ENCODE data around the gene GTF3C5.

GTF3C5 gene

DNA sequence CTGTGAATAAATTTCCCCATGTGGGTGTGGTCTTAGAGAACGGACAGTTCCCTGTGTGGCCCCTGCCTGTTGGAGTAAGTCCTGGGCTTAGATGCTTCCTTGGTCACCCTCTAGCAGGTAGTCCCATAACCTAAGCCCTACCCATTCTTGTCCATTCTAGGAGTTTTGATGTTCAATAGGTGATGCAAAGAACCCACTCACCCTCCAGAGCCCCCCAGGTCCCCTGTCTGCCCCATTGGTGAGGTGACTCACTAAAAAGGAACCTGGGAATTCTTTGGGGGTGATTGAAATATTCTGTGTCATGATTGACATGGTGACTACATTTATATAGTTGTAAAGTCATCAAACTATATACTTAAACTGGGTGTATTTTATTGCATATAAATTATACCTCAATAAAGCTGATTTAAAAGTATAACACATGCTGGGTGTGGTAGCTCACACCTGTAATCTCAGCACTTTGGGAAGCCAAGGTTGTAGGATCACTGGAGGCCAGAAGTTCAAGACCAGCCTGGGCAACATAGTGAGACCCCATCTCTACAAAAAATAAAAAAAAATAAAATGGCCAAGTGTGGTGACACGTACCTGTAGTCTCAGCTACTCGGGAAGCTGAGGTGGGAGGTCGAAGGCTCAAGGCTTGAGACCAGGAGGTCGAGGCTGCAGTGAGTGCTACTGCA, 20.8 kb upstream of the GTF3C5 start:
- in situ Hi-C loops (cut with MboI; ENCODE audit: low sequenced_read_pairs, unreplicated experiment), result no loop called here
- TF ChIP-seq, protein P1, sequence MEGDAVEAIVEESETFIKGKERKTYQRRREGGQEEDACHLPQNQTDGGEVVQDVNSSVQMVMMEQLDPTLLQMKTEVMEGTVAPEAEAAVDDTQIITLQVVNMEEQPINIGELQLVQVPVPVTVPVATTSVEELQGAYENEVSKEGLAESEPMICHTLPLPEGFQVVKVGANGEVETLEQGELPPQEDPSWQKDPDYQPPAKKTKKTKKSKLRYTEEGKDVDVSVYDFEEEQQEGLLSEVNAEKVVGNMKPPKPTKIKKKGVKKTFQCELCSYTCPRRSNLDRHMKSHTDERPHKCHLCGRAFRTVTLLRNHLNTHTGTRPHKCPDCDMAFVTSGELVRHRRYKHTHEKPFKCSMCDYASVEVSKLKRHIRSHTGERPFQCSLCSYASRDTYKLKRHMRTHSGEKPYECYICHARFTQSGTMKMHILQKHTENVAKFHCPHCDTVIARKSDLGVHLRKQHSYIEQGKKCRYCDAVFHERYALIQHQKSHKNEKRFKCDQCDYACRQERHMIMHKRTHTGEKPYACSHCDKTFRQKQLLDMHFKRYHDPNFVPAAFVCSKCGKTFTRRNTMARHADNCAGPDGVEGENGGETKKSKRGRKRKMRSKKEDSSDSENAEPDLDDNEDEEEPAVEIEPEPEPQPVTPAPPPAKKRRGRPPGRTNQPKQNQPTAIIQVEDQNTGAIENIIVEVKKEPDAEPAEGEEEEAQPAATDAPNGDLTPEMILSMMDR (IDR thresholded peaks at IDR 0.05; ENCODE audit: borderline replicate concordance, control extremely low read depth, extremely low read depth, insufficient read depth, missing control alignments), result no peak

DNA sequence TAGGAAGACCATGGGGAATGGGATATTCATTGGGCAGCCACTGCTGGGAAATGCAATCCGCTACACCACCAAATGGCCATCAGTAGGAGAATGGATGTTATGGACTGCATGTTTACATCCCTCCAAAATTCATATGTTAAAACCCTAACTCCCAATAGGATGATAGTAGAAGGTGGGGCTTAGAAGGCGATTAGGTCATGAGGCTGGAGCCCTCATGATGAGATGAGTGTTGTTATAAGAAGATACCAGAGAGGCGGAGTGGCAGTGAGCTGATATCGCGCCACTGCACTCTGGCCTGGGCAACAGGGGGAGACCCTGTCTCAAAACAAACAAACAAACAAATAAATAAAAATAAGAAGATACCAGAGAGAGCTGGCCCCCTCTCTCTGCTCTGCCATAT, 16.1 kb upstream of the GTF3C5 start:
- TF ChIP-seq, protein P1 (IDR thresholded peaks at IDR 0.05; ENCODE audit: borderline replicate concordance, control extremely low read depth, extremely low read depth, insufficient read depth, missing control alignments), result no peak
- no peak for DNase-seq (ENCODE audit: low spot score)
- in situ Hi-C loops (cut with MboI; ENCODE audit: low sequenced_read_pairs, unreplicated experiment), result no loop called here

More for the DNA sequence above, 20.8 kb upstream of the GTF3C5 start:
- no peak for DNase-seq (ENCODE audit: low spot score)

DNA sequence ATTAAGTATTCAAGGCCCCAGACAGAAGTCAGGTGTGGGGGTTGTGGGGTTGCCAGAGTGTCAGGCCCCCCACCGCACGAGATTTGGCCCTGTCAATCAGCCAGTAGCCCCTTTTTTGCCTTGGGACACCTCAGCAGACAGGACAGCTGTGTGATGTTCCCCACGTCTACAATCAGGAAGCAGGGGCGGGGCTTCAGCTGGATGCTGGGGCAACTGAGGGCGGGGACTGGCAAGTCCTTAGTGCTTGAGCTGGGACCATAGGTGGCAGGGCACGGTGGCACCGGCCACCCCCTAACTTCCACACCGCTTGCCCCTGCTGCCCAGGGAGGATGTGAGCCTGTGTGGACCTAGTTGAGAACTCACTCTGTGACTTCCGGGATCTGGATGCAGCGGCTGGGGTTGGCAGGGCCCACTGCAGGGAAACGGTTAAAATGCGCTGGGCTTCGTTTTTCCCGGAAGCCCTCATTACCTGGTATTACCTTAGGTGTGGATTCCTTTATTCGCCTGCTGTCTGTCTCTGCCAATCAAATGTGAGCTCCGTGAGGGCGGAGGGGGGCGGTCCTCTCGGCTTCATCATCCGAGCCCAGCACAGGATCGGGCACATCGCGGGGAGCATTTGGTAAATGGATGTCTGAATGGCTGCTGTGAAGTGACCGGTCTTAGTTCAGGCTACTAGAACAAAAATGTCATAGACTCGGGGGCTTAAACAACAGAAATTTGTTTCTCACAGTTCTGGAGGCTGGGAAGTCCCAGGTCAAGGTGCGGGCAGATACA, 7.5 kb upstream of the GTF3C5 start:
- in situ Hi-C loops (cut with MboI; ENCODE audit: low sequenced_read_pairs, unreplicated experiment), result no loop called here
- TF ChIP-seq, protein P1 (IDR thresholded peaks at IDR 0.05; ENCODE audit: borderline replicate concordance, control extremely low read depth, extremely low read depth, insufficient read depth, missing control alignments), result no peak
- DNase-seq (ENCODE audit: low spot score), result no peak

DNA sequence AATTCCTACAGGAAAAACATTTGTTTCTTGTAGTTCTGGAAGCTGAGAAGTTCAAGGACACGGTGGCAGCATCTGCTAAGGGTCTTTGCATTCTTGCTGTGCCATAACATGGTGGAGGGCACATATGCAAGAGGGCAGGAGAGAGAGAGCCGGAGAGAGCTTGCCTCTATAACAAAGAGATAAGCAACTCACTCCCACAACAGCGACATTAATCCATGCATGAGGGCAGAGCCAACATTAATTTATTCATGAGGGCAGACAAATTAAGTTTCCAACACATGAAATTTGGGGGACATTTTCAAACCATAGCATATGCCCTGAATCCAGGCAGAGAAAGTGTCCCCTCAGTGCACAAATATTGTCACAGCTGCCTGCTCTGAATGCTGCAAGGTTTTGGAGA, 4.4 kb upstream of the GTF3C5 start:
- DNase-seq (ENCODE audit: low spot score), result no peak
- TF ChIP-seq, protein P1 (IDR thresholded peaks at IDR 0.05; ENCODE audit: borderline replicate concordance, control extremely low read depth, extremely low read depth, insufficient read depth, missing control alignments), result no peak
- in situ Hi-C loops (cut with MboI; ENCODE audit: low sequenced_read_pairs, unreplicated experiment), result no loop called here

DNA sequence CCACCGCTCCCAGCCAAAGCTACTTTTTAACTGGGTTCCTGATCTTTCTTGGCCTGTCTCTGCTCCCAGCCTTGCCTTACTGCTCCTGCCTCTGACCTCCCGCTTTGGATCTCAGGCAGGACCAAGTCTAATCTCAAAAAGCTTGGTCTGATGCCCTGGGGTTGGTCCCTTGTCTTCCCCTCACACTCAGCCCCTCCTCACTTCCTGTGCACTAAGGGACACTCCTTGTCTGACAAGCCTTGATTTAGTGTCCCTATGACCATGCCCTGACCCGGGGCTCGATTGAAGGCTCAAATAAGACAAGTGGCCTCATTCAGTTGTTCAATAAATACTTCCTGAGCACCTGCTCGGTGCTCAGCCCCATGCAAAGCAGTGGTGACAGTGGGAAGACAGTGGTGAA, 3.7 kb upstream of the GTF3C5 start:
- DNase-seq (ENCODE audit: low spot score), result no peak
- in situ Hi-C loops (cut with MboI; ENCODE audit: low sequenced_read_pairs, unreplicated experiment), result no loop called here
- TF ChIP-seq, protein P1 (IDR thresholded peaks at IDR 0.05; ENCODE audit: borderline replicate concordance, control extremely low read depth, extremely low read depth, insufficient read depth, missing control alignments), result no peak

DNA sequence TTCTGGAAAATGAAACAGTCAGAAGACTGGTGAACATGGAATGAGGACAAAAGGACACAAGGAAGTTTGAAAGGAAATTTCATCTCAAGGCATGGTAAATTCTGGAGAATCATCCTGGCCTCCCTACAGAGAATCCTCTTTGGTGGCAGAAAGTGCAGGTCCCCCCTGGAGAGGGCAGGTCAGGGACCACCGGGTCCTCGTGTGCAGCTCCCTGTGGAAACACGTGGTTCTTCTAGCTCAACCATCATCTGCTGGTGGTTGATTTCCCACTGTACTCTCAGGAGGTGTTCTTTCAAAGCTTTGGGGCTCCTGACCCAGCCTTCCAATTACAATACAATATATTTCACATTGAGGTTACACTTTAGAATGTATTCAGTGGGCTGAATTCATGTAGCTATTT, 2.6 kb upstream of the GTF3C5 start:
- TF ChIP-seq, protein P1 (IDR thresholded peaks at IDR 0.05; ENCODE audit: borderline replicate concordance, control extremely low read depth, extremely low read depth, insufficient read depth, missing control alignments), result no peak
- in situ Hi-C loops (cut with MboI; ENCODE audit: low sequenced_read_pairs, unreplicated experiment), result no loop called here
- DNase-seq (ENCODE audit: low spot score), result no peak
